Astrocyte of the spinal cord (primary cell): Measurements from ENCODE around the gene MACC1.

Experiments used
- DNase-seq: peaks from one replicate; pipeline ENCODE4 v3.0.0; 2011; ENCODE audit warnings: low read depth, low spot score
- H3K4me3 ChIP-seq: 2 replicates; pipeline ENCODE4 v1.5.1; 2011; ENCODE audit warnings: low read depth, mild to moderate bottlenecking, low read length, moderate library complexity
- CTCF ChIP-seq: IDR thresholded peaks from 2 replicates; pipeline ENCODE4 v1.5.1; 2012; ENCODE audit warnings: low read depth, mild to moderate bottlenecking, low read length, inconsistent platforms
- in situ Hi-C: cut with HindIII; loops from 2 replicates; pipeline ENCODE4 v1.10.0; 2017; ENCODE audit warnings: low sequenced_read_pairs

Gene MACC1

GRCh38 chr7:20246236-20246635, 29.1 kb upstream of the MACC1 start:
- in situ Hi-C loops: no loop called here
- no peak for DNase-seq
- TF ChIP-seq CTCF: no peak
- no peak overlapping the region for H3K4me3 ChIP-seq

DNA sequence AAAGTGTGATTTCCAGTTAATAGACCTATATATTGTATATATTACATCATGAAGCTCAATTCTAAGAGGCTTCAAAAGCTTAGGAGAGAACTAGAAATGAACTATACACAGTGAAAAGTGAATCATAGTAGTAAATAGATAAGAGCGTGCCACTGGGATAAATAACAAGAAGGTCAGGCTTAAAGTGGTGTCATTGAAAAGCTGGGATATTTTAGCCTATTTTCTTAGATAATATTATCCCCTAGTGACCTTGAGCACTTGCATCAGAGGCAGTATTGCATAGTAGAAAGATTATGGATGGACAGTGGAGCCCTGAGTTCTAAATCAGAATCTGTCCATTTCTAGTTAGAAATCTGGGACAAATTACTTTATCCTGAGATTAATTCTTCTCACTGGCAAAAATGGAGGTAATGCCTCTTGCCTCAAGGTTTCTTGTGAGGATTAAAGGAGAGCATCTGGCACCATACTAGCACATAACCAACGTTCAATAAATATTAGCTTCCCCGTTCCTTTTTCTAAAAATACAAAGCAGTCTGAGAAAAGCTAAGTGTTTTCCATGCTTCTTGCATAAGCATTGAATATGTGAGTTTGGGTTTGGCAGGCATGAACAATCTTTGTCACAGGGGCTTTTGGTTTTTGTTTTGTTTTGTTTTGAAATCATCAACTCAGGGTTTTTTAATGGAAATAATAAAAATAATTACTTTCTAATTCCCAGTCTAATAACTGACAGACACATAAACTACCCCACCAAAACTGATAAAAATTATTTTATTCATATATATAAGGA, 27.3 kb upstream of the MACC1 start:
- DNase-seq: no peak
- no peak overlapping the region for H3K4me3 ChIP-seq
- TF ChIP-seq CTCF: no peak
- in situ Hi-C loops: no loop called here

DNA sequence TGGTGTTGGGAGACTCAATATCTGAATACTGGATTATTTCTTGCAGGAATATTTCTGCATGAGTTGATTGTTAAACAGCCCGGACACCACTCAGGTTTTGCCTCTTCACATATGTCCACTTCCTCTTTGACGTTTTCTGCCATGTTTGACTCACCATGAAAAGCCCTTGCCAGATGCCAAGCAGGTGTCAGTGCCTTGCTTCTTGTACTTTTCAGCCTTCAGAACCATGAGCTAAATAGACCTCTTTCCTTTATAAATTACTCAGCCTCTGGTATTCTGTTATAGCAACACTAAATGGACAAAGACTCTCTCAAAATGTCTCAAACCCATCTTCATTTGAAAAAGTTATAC, 24.7 kb upstream of the MACC1 start:
- no peak for DNase-seq
- no peak overlapping the region for H3K4me3 ChIP-seq
- in situ Hi-C loops: no loop called here
- TF ChIP-seq CTCF: no peak

DNA sequence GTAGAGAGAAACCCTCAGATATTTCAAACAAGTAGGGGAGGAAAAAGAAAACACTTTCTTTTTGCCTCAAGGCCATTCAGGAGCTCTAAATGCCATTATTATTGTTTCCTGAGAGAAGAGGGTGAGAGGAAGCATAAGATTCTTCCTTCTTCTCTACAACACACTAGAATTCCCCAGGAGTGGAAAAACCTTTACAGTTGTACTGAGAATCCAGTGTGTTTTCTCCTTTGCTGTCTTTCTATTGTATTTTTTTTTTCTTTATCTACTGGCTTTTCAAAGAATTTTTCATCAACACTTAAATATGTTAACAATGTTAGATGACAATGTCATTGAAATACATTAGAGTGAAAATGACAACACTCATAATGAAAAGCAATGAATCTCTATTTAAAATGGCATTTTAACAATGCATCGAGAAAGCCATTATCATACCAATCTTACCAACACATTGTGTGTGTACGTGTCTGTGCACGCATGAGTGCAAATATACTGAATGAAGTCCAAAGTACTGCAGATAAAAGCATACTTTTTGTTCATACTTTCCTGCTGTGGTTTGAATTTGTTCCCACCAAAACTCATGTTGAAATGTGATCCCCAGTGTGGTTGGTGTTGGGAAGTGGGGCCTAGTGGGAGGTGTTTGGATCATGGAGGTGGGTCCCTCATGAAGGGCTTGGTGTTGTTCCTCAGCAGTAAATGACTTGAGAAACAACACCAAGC, 24.2 kb upstream of the MACC1 start:
- H3K4me3 ChIP-seq: no peak overlapping the region
- in situ Hi-C loops: no loop called here
- TF ChIP-seq CTCF: no peak
- peak; percentile 96 for DNase-seq

GRCh38 chr7:20240080-20240926, 23.1 kb upstream of the MACC1 start:
- in situ Hi-C loops: no loop called here
- TF ChIP-seq CTCF: no peak
- H3K4me3 ChIP-seq: no peak overlapping the region

DNA sequence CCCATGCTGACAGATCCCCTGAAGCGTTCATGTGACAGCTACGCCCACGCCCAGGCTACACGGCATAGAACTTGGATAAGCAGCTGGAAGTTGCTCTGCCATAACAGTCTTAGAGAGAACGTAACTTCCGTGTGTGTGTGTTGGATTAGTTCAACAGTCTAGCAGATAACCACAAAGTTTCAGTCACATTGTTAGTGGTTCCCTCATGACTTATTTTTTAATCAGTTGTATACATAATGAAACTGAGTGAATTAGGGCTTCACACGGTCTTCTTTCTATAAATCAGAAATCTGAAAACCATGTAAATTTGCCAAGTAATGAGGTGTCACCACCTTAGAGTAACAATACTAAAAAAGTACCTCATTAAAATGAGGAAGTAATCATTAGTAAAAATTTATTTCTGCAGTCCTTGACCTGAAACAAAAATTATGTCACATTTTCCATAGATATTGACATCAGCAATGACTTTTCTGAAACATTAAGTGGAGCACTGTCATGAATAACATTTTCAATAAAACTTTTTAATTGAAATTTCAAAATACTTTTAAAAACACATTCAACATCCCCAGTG, 21.7 kb upstream of the MACC1 start:
- no peak for TF ChIP-seq CTCF
- no peak overlapping the region for H3K4me3 ChIP-seq
- no peak for DNase-seq
- in situ Hi-C loops: no loop called here

More at GRCh38 chr7:20240080-20240926, 23.1 kb upstream of the MACC1 start:
- DNase-seq: no peak
